Stimulated activated effector memory CD8-positive, alpha-beta T cell treated with anti-CD3 and anti-CD28 coated beads, Interleukin-12 subunit alpha, Interleukin-12 subunit beta, amount 100 ng/mL, for 72 hours (primary cell): ENCODE data around the gene TGFBR2.

Experiments used
- ATAC-seq: fragments of 150-1000 bp; cut with Tn5 transposase; 2 replicates; pipeline ENCODE4 v1.10.0; 2021
- DNase-seq, 2 donors: peaks; one replicate each; pipeline ENCODE4 v3.0.0; 2021 to 2022; ENCODE audit warnings: low spot score in 2 of 2
- H3K27ac Mint-ChIP-seq: one replicate; pipeline ENCODE4 v1.8.0; 2022; ENCODE audit warnings: mild to moderate bottlenecking, mixed read lengths
- H3K36me3 Mint-ChIP-seq: one replicate; pipeline ENCODE4 v1.8.0; 2022; ENCODE audit warnings: mild to moderate bottlenecking, mixed read lengths
- H3K4me1 Mint-ChIP-seq: one replicate; pipeline ENCODE4 v1.8.0; 2022; ENCODE audit warnings: mixed read lengths
- H3K4me3 Mint-ChIP-seq: one replicate; pipeline ENCODE4 v1.8.0; 2022; ENCODE audit warnings: mild to moderate bottlenecking, mixed read lengths
- H3K9me3 Mint-ChIP-seq: one replicate; pipeline ENCODE4 v1.8.0; 2022; ENCODE audit warnings: mixed read lengths

The TGFBR2 gene

DNA sequence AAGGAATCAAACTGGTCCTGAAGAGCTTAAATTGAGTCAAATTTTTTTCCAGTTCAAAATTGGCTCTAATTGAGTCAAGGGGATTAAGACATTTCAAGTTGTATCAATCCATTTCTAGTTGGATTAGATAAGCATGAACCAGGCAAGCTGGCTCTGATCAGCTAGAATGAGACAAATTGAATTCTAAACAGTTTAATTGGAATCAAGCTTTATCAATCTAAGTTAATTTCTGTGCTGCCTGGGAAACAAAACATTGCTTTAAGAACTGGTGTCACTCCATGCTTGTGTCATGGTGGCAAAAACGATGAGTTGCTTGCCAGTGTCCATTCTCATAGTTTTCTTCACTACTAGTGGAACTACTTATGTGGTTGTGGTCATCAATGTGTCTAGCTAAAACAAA, 116.8 kb downstream of the TGFBR2 start:
- H3K36me3 Mint-ChIP-seq: no peaks in the 10 kb centered on the region
- H3K27ac Mint-ChIP-seq: no peak overlapping the region
- ATAC-seq (no peak), DNase-seq (no peak)
- peaks cover 3% of the 10 kb centered on the region for H3K9me3 Mint-ChIP-seq
- H3K4me1 Mint-ChIP-seq: no peaks in the 10 kb centered on the region
- H3K4me3 Mint-ChIP-seq: no peak overlapping the region

DNA sequence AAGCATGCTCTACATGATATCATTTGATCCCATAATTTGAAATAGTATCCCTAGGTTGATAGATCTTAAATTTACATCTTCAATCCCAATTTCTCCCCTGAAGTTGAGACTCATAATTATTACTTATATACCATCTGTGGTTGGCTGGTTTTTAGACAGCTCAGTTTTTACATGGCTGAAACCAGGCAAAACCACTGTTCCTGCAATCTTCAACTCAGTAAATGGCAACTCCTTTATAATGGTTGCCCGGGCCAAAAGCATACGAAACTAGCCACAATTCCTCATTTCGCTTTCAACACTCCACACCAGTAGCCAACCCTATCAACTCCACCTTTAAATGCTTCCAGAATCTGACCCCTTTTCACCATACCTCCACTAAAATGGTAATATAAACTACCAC, 118.5 kb downstream of the TGFBR2 start:
- Mint-ChIP-seq H3K9me3 (peaks cover 3% of the 10 kb centered on the region), H3K4me3 (no peak overlapping the region), H3K4me1 (peaks cover 5% of the 10 kb centered on the region), H3K27ac (no peak overlapping the region), H3K36me3 (no peaks in the 10 kb centered on the region)
- ATAC-seq: no peak
- DNase-seq: no peak

DNA sequence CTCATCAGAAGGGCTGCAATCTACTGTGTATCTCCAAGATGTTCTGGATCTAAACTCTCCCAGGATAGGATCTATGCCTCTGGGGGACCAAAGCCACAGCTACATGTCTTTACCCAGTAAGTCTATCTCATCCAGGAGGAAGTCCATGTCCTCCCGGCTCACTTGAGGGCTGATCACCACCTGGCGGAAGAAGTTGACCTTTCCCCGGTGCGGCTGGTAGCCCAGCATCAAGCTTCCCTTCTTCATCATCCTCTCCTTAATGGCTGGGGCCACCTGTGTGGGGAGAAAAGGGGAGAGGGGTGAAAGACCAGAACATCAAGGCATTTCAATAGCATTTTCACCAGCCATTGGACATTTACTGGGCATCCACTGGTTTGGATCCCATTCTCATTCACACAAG, 121.7 kb downstream of the TGFBR2 start:
- Mint-ChIP-seq H3K4me3 (no peak overlapping the region), H3K4me1 (peaks cover 5% of the 10 kb centered on the region), H3K9me3 (peaks cover 3% of the 10 kb centered on the region), H3K36me3 (no peaks in the 10 kb centered on the region), H3K27ac (no peak overlapping the region)
- no peak for DNase-seq
- ATAC-seq: no peak

DNA sequence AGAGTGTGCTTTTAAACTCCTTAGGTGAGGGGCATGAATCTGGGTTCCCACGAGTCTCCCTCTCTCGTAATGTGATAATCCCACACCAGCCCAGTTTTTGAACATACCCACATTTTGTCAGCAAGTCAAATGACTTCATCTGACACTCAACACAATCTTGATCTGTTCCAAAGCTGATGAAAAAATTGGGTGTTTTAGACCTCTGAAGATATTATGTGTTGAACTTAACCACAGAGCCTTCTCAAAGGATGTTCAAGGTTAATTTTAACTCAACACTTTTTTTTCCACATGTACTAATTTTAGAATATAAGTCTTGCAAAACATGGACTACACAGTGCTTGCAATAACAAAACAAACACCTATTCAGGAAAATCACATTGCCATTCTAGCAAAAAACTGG, 123.1 kb downstream of the TGFBR2 start:
- no peak for DNase-seq

DNA sequence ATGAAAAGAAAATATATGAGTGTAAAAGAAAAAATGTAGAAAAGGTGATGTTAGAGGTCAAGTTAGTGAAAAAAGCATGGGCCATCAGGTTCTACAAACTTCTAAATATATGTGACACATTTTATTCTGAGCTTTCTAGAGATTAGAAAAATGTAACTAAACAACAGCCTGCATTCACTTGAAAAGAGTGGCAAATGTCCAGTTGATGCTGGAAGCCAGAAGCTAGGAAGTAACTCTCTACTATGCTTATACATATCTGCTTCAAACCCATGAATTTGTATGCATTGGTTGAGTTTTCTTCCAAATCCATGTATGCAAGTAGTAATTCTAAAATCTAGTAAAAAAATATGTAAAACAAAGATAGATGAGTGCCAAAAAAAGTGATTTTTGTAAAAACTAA, 123.5 kb downstream of the TGFBR2 start:
- DNase-seq (no peak), ATAC-seq (no peak)
- H3K9me3 Mint-ChIP-seq: peaks cover 3% of the 10 kb centered on the region
- no peaks in the 10 kb centered on the region for H3K36me3 Mint-ChIP-seq
- H3K4me3 Mint-ChIP-seq: no peak overlapping the region
- no peak overlapping the region for H3K27ac Mint-ChIP-seq
- H3K4me1 Mint-ChIP-seq: peaks cover 5% of the 10 kb centered on the region

More for the DNA sequence above, 123.1 kb downstream of the TGFBR2 start:
- Mint-ChIP-seq H3K27ac (no peak overlapping the region), H3K4me3 (no peak overlapping the region), H3K36me3 (no peaks in the 10 kb centered on the region), H3K9me3 (peaks cover 3% of the 10 kb centered on the region), H3K4me1 (peaks cover 5% of the 10 kb centered on the region)
- ATAC-seq: no peak

DNA sequence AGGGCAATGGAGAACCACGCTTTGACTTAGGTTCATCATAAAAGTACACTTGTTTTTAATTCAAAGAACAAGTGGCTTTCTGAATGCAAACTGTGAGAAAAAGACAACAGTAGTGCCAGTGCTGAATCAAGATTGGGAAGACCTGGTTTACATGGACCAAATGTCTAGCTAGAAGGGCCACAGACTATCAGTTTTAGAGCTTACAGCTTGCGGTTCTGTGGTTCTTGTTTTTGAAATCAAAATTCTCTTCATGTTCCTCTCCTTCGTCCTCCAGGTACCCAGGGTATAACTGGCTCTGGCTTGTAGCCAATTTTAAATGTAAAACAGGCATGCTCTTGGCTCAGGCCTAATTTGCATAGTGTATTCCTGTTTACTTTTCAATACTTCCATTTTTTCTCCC, 124.6 kb downstream of the TGFBR2 start:
- Mint-ChIP-seq H3K9me3 (no peaks in the 10 kb centered on the region), H3K4me1 (peaks cover 5% of the 10 kb centered on the region), H3K27ac (no peak overlapping the region), H3K36me3 (no peaks in the 10 kb centered on the region), H3K4me3 (no peak overlapping the region)
- DNase-seq (no peak), ATAC-seq (no peak)

DNA sequence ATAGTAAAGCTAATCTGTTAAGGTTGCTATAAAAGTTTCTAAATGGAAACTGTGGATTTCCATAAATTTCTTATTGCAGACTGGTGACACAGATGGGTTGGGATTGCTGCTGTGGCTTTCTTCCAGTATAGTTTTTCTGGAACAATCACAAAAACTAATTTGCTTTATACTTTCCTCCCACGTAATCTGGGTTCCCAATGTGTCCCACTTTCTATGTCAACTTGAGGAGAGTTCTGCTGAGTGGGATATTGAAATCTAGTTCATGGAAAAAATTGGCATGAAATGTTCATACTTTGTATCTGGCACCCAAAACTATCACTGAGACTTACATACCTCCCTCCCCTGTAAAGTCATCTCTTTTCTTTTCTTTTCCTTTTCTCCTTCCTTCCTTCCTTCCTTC, 126.8 kb downstream of the TGFBR2 start:
- no peaks in the 10 kb centered on the region for H3K36me3 Mint-ChIP-seq
- DNase-seq (no peak), ATAC-seq (no peak)
- no peaks in the 10 kb centered on the region for H3K9me3 Mint-ChIP-seq
- H3K4me3 Mint-ChIP-seq: no peak overlapping the region
- H3K27ac Mint-ChIP-seq: no peak overlapping the region
- peaks cover 9% of the 10 kb centered on the region for H3K4me1 Mint-ChIP-seq

DNA sequence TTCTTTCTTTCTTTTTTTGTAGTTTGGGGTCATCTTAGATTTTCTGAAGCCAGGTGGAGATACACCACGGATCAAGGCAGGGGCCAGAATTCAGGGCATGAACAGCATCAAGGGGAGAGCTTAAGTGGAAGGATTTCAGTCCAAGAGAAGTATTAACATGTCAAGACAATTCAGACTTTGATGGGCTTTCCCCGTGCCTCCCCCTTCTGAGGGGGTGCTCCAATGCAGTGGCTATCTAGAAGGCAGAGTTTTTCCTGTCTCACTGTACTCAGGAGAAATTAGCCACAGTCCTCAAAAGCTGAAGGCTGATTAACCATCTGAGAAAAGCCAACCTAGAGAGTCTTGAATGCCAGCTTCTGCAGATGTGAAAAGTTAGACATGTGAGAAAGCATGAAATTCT, 127.3 kb downstream of the TGFBR2 start:
- ATAC-seq (no peak), DNase-seq (no peak)
- Mint-ChIP-seq H3K36me3 (no peaks in the 10 kb centered on the region), H3K27ac (no peak overlapping the region), H3K9me3 (no peaks in the 10 kb centered on the region), H3K4me3 (no peak overlapping the region), H3K4me1 (peaks cover 14% of the 10 kb centered on the region)

DNA sequence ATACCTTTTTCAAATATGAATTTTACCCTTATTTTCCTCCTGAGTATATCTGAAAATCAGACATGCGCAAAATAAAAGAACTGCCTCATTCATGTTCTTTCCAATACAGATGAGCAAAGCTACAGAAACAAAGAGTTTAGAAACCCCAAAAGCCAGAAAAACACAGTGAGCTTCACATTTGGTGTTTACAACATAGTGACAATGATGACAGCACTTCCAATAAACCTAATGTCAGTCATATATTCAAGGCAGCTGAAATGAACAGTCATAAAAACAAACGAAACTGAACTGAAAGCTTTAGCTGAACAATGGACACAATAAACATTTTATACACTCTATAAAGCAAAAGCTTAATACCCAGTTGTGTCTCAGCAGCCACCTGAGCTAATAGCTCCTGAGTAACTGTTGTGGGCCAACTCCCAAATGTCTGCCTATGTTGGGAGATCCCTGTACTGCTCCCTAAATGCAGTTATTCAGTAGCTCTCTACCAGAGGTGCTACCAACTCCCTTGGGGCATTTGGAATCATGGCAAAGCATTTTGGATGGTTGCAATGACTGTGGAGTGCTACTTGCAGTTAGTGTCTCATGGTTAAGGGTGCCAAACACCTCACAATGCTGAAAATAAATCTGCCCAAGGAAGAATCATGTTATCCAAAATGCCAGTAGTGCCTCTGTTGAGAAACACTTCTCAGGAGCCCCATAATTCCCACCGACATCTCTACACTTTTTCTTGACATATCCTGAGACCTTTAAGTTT, 131.5 kb downstream of the TGFBR2 start:
- H3K4me1 Mint-ChIP-seq: peaks cover 17% of the 10 kb centered on the region
- no peak for DNase-seq
- peak; percentile 80 for ATAC-seq
- no peaks in the 10 kb centered on the region for H3K36me3 Mint-ChIP-seq
- no peaks in the 10 kb centered on the region for H3K9me3 Mint-ChIP-seq
- H3K4me3 Mint-ChIP-seq: no peak overlapping the region
- no peak overlapping the region for H3K27ac Mint-ChIP-seq

DNA sequence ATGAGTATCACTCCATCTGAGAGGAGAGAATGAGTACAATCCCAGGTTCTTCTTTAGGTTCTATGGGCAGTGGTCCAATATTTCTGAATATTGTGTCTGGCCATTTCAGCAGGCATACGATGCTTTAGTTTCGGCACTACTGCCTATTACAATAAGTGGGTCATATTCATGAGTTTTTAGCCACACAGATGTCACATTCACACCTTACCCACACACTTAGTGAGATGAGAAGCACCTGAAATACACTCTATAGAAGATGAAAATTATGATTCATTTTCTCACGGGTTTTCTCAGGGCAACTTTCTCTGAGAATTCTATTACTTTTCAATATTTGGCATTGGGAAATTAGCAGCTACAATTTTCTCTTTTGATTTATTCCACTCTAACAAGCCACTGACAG, 132.2 kb downstream of the TGFBR2 start:
- H3K9me3 Mint-ChIP-seq: no peaks in the 10 kb centered on the region

DNA sequence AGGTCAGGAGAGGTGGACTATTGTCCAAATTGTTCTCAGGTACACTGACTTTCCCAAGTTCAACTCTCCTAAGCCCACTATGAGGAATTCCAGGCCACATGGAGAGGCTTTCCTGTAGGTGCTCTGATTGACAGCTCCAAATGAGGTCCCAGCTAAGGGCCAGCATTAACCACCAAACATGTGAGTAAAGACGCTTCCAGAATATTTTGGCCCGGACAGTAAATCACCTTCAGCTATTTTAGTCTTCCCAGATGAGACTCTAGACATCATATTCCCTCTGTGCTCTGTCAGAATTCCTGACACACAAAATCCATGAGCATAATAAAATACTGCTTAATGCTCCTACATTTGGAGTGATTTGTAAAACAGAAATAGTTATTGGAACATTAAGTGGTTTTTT, 135.5 kb downstream of the TGFBR2 start:
- Mint-ChIP-seq H3K4me3 (no peak overlapping the region), H3K36me3 (no peaks in the 10 kb centered on the region), H3K27ac (no peak overlapping the region), H3K9me3 (no peaks in the 10 kb centered on the region), H3K4me1 (peaks cover 23% of the 10 kb centered on the region)
- ATAC-seq (no peak), DNase-seq (no peak)

More for the DNA sequence above, 132.2 kb downstream of the TGFBR2 start:
- no peaks in the 10 kb centered on the region for H3K36me3 Mint-ChIP-seq
- DNase-seq (no peak), ATAC-seq (peak; percentile 92)
- peaks cover 23% of the 10 kb centered on the region for H3K4me1 Mint-ChIP-seq
- no peak overlapping the region for H3K27ac Mint-ChIP-seq
- no peak overlapping the region for H3K4me3 Mint-ChIP-seq

DNA sequence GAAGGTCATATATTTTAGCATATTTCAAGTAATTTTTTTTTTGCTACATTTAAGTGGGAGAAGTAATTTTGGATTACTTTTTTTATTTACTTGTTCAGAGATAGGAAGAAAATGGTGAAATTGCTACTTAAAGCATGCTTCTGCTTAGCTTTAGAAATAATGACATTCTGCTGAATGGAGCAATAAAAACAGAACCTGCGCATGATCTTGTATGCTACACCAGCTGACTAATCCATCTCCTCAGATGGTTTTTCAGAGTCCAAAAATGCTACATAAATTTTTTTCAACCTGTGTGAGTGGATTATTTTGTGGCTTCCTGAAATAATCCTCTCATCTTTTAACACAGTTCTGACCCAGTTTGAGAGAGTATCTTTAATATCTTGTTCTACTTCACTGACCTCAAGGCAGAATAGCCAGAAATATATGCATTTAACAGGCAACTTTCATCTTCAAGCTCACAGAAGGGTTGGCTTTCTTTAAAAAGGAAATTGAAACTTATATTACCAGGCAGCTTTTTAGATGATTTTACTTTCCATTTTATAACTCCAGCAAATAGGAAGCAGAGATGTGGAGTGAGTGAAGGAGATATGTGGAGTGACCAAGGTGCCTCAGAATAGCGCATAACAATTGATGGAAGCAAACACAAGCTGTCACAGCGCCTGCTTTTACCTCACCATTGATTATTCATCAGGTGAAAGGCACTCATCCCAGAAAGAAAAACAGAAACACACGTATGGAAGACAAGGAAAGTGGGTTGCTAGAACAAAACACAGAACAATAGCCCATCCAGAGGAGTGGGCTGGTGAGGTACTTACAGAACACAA, 136.6 kb downstream of the TGFBR2 start:
- Mint-ChIP-seq H3K36me3 (no peaks in the 10 kb centered on the region), H3K4me1 (peaks cover 21% of the 10 kb centered on the region), H3K9me3 (no peaks in the 10 kb centered on the region), H3K4me3 (no peak overlapping the region), H3K27ac (no peak overlapping the region)
- DNase-seq (no peak), ATAC-seq (no peak)
